GM03348 (cell line): ENCODE data around the gene YDJC.
"Not testable (repeated sequence)": the region's sequence is repeated elsewhere in the genome, so short reads cannot be mapped to it uniquely, and the experiment has no call there.

Experiments
- DNase-seq: peaks from one replicate; pipeline ENCODE4 v3.0.0; 2012; ENCODE audit warnings: low spot score

The YDJC gene

DNA sequence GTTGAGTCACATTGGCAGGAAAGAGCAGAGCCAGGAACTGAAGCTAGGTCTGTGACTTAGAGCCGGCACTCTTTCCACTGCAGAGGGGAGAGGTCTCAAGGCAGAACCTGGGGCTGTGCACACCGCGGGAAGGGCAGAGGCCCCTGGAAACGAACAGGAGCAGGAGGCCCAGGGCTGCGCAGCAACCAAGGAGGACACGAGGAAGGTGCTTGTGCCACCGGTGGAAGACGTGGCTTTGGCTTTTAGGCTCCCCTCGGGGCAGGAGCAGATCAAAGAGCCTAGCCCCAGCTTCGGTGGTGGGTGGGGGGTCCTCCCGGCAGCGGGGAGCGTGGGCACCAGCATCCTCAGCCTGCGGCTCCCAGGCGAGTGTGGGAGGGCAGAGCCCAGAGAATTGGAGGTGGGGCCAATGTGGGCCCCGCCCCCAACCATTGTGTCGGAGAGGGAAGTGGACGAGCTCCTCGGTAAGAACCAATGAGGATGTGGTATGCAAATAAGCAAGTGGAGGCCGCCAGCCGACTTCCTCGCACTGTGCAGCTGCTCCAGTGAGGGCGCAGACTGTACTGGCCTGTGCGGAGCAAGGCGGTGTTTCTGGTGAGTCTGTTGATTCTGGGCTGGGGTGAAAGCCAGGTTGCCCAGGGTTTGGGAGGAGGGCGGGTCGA lies 2.5 kb upstream of the YDJC start, which contains the start of gene CCDC116:
CCDC116 (plus strand) TSS at position 524 of the 659 bp plus-strand sequence. CDS start 422 bp downstream, outside the sequence.
- no peak for DNase-seq

DNA sequence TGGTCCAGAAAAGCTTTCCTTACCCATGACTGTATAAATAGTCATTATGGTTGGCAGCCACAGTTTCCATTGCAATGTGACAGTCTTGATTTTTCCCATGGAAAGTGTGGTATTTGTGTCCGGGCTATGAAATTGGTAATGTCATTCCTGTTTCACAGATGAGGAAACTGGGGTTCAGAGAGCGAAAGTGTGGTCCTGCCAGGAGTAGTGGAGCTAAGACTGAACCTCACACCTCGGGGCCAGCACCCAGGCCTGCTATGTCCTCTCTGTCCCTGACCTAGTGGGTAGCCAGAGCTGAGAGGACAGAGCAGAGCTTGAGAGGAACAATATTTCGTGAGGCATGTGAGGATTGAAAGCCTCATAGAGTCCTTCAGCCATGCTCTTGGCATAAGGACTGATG lies 1.2 kb upstream of the YDJC start:
- DNase-seq, result no peak

DNA sequence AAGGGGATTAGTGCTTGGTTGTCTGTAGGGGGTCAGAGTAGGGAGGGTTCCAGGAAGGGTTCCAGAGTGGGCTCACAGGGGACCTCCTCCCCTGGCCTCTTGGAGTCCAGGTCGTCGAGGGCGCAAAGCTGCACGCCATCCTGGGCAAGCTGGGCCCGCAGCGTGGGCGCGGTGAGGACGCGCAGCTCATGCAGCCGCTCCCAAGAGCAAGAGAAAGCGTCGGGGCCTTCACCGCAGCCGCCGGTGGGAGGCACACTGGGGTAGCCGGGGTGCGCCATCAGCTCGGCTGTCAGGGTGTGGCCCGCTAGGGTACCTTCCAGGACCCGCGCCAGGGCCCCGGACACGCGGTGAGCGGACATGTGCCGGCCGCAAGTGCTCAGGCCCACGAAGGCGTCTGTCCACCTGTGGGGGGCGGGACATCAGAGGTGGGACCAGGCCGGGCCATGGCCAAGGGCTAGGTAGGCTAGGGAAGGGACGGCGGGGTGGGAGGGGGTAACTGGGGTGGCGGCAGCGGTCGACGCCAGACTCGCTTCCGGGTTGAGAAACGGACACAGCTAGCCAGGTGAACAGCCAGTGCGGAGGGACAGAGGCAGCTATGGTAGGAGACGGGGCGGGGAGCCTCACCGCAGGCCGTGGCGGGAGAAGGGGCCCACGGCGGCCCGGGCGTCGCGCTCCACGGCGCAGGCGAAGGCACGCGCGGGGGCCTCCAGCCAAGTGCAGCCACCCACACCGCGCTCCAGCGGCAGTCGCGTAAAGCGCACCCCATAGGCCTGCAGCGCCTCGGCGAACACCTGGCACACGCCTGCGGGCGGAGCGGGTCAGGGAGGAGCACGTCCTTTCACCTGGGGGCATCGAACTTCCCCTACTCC lies 1.2 kb downstream of the YDJC start:
- DNase-seq, result no peak

DNA sequence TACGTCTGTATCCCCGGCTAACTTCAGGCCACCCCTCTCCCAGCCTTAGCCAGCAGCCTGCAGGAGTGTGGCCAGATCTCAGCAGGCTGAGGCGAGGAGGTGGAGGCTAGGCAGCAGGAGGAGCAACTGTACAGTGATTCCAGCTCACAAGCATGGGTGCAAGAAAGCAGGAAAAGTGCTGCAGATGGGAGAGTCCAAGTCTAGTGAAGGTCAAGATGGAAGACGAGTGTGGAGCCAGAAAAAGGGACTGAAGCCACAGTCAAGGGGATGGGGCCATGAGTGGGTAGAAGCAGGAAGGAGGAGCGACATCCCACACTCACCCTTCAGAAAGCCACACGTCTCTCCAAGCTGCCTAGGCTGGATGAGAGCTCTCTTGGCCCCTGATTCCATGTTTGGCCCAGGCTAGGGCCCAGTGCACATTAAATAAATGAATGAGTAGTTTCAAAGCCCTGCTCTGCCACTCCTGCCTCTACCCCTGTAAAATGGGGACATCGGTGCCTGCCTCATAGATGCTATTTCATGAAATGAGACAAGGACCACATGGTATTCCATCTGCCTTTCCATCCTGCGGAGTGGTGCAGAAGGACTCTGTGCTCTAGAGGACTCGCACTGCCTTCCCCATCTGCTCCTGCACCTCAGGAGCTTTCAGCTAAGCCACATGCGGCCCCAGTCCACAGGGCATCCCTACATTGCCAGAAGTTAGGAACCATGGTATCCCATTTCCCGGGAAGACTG lies 2.9 kb downstream of the YDJC start:
- DNase-seq, result no peak

DNA sequence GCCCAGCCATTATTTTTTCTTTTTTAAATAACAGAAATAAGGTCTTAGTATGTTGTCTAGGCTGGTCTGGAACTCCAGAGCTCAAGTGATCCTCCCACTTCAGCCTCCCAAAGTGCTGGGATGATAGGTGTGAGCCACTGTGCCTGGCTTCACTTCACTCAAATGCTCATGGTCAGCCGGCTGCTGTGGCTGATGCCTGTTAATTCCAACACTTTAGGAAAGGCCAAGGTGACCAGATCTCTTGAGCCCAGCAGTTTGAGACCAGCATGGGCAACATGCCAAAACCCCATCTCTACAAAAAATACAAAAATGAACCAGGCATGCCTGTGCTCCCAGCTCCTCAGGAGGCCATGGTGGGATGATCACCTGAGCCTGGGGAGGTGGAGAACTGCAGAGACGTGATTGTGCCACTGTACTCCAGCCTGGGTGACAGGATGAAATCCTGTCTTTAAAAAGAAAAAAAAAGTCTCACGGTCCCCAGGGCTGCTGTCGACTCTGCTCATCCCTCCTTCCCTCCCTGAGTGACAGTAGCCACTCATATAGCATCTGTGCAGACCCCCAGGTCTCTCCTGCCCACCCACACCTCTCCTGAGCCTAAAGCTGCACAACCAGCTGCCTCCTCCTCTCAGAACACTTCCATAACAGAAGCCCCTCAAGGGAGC lies 3.6 kb downstream of the YDJC start:
- no peak for DNase-seq

DNA sequence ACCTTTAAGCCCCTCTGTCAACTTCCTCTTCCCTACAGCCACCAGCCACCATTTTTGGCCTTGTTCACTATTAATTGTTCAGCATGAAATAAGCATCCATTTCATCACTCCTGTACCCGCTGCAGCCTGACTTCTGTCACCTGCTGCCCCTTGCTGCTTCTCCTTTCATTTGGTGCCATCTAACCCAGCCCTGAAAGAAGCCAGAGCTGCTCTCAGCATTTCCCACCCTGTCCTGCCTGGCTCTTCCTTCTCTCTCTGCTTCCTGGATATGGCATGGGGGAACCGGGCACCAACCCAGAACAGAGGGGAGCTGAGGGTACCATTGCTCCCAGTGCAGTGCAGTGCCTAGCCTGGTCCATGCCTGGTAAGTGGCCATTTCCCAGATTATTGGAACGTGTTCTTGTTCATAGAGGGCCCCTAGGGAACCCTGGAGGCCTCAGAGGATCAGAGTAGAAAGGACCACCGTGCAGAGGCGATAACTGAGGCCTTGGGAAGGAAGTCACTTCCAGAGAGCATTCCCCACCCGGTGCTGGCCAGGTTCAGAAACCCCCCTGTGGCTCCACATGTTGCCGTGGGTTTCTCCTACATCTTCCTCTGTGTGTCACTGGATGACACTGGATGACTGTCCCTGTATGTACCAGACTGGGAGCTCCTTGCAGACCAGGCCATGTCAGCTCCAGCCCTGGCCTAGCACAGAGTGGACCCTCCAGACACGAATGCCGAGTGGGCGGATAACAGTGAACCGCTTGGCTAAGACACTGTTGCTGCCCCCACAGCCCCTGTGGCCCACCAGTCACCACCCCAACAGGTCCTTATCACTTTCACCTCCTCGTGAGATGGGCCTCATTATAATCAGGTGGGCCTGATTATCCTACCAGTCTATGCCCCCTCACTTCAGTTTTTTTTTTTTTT lies 4.7 kb downstream of the YDJC start:
- DNase-seq, result no peak

DNA sequence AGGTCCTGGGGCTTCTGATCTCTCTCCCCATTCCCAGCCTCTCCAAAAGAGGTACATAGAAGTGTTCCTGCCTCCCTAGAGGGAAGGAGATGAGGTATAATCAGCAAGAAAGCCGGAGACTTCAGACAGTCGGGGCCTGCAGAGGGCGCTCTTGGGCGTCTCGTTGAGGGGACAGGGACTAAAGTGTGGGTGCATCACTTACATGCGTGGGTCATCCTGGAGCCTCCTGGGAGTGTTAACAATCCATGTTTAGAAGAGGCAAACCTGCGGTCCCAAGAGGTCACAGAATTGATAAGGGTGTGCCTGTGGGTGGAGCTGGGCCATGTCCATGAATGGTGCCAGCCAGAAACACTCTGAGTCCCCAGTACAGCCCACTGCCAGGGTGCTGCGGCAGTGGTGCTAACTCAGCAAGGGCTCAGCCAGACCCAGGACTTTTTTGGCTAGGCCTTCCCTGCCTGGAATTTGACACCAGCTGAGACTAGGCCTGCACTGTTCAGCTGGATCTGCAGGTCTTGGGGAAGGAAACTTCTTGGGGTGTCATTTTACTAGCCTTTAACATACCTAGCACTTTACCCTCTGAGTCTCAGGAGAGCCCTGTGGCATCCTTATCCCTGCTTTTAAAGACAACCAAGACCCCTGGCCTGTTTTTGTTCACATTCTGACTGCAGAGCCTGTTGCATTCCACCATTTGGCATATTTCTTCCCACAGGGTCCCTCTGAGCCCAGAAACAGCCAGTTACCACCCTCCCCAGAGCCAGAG lies 5.5 kb downstream of the YDJC start:
- peak; percentile 36 for DNase-seq

DNA sequence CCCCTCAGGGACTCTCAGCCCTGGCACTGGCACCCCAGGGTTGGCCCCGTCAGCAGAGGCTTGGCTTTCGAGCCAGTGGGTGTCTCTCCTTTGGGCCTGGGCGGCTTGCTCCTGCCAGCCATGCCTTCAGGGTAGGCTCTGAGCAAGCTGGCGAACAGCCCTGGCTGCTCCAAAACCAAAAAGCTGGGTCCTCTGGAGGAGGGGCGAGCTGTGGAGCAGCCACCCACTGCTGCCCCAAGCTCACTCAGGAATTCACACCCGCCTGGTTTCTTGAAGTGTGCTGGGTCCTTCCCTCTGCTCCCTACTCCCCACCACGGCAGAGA lies 6.2 kb downstream of the YDJC start:
- no peak for DNase-seq

DNA sequence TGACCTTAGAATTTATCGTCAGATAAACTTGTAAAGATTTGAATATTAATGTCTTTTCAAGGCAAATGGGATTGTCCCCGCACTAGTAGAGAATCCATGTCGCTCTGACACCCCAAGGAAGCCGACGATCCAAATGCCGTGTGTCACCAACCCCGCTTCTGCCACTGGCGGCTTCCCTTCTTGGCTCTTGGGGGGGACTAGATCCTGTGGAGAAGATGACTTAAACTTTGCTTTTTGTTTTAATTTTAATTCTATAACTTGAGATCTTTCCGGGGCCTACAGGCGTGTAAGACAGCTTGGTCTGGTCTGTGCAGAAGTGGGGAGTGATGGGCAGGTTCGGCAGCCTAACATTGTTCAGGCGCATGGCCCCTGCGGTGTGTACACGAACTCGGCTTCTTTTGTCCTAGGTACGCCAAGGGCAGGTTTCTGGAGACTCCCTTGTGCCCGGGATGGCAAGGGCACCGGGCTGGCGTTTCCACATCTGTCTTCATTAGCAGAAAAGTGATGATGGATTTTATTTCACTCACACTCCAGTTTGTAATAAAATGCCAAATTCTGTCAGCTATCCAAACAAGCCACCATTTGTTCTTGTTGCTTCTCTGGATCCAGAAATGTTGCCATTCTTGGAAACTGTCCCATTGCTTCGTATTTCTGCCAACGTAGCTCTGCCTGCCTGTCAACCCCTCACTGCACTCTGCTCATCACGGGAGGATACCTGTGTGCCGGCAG lies 6.7 kb downstream of the YDJC start:
- DNase-seq, result no peak

DNA sequence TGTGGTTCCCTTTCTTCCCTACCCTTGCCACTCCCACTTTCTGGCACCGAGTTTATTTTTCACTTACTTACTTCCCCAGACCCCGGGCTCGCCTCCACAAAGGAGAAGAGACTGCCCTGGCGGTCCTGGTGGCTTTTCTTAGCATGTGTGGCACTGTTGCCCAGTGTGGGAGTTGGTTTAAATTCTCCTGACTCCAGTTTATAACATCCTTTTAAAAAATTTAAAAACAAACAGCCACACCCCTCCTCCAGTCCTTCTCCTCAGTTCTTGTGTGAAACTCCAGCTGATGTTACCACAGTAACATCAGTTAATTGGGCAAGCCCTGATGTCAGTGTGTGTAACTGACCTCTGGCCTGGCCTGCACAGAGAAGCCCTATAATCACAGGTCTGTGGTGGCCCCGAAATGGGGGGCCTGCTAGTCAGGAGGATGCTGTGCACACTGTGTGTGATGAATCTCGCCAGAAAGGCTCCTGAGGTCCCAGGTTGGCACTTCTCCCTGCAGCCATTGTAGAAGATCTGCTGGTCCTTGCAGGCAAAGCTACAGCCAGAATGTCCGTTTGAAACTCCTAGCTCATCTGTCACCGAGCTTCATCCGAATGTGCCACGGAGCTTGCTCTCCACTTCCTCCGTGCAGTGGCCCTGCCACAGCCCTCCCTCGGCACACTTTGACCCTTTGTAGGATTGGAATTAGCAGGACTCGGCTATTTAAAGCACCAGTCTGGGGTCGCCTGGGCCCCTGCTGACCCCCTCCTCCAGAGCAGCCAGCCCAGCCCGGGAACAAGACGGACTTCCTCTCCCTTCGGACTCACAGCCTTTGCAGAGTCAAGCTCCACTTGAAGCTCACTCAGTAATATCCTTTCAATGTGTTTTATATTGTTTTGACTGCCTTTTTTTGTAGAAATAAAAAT lies 7.6 kb downstream of the YDJC start:
- no peak for DNase-seq

DNA sequence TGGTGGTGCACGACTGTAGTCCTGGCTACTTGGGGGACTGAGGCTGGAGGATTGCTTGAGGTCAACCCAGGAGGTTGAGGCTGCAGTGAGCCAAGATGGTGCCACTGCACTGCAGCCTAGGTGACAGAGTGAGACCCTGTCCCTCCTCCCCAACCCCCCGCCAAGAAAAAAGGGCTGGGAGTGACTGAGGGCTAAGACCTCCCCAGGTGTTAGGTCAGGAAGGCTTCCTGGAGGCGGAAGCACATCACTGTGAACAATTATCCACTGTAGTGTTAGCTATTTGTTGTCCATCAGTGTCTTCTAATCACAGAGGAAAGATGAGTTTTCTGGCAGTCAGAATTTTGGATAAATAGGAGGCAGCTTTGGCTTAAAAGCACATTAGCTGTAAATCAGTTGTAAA lies 8.8 kb downstream of the YDJC start:
- no peak for DNase-seq

DNA sequence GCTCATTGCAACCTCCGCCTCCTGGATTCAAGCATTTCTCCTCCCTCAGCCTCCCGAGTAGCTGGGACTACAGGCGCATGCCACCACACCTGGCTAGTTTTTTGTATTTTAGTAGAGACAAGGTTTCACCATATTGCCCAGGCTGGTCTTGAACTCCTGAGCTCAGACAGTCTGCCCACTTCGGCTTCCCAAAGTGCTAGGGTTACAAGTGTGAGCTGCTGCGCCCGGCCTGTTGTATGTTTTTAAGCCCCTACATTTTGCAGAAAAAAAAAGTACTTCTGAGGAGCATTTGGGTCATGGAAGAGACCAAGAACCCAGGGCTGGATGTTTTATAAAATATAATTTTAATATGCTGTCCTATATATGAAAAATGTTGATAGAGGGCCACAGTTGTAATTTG lies 12.5 kb downstream of the YDJC start:
- DNase-seq, result not testable (repeated sequence)

DNA sequence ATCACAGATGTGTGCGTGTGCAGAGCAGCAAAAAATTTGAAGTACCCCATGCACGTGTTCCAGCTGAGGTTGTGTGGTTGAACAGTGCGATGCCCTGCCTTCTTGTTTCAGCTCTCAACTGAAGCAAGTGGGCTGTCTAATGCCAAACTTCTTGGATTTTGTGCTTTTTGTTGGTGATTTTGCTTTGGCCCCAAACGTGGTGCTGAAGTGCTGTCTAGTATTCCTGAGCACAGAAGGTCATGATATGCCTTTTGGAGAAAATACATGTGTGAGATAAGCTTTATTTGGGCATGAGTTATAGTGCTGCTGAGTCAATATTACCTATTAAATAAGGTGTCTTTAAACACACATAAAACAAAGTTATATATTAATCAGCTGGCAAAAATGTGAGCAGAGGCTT lies 14.1 kb downstream of the YDJC start:
- no peak for DNase-seq

DNA sequence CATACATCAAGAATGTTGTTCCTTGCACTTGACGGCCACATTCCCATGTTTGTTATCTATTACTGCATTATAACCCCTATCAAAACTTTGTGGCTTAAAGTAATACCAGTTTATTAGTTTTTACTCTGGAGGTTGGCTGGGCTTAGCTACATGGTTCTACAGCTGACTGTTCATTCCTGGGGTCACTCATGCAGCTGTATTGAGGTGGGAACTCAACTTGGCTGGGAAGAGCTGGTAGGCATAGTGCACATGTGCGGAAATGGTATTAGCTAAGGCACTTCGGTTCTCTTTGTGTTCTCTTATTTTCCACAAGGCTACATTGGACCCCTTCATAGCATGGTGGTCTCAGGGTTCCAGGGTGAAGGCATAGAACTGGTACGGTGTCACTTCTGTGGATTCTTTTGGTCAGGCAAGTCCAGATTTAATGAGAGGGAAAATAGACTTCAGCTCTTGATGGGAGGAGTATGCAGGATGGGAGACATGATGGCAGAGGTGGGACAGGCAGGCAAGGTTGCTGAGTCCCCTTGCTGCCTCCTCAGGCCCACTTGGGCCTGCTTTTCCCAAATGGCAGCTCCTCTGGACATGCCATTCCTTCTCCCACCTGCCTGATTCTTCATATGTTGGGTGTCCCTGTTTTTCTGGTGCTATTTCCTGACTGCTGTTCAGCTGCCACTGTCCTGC lies 16.1 kb downstream of the YDJC start:
- no peak for DNase-seq

DNA sequence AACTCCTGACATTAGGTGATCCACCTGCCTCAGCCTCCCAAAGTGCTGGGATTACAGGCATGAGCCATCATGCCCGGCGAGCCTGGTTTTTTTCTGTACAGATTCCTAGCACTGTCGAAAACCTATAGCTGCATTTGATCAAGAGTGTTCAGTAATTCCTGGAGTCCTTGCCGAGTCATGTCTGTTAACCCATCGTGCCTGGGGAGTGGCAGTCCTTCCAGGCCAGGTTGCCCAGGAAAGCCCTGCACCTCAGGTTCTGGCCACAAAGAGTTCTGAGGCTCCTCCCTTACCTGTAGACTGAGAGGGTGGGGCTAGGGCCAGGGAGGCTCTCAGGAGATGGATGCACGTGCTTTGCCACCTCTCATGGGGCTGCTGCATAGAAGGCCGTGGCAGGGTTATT lies 17.0 kb downstream of the YDJC start:
- no peak for DNase-seq

DNA sequence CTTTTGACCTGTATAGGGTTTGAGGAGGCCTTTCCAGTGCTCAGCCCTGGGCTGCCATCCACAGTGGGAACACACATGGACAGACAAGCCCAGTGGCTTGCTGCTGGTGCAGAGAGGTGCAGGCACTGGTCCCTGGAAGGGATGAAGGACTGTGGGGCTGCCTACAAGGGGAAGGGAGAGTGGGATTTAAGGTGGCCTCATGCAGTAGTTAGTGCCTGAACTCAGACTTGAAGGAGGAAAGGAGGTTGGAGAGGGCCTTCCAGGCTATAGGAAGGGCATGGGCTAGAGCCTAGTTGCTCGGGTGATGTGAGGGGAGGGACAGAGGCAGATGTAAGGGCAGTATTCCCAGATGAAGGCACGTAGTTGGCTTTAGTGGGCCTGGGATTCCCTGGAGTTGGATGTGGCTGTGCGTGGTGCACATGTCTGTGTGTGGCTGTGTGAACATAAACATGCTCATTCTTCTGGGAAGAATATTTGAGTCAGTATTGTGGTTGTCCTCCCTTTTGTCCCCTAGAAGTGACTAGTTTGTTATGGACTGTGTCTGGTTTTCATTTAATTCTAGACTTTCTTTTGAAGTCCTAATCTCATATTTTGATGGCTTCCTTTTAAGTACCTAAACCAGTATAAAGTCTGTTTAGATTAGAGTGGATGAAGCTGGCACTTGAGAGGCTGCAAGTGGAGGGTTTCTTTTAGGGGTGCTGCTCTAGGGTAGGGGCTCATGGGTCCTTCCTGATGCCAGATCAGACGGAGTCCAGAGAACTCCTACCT lies 18.4 kb downstream of the YDJC start:
- DNase-seq, result no peak

DNA sequence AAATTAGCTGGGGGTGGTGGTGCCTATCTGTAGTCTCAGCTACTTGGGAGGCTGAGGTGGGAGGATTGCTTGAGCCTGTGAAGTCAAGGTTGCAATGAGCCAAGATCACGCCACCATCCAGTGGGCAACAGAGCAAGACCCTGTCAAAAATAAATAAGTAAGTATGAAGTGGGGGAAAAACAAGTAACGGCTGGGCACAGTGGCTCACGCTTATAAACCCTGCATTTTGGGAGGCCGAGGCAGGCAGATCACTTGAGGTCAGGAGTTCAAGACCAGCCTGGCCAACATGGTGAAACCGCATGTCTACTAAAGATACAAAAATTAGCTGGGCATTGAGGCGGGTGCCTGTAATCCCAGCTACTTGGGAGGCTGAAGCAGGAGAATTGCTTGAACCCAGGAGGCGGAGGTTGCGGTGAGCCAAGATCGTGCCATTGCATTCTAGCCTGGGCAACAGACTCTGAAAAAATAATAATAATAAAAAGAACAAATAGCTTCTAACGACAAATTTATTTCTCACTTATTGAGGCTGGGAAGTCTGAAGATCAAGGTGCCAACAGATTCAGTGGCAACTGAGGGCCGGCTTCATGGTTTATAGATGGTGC lies 20.2 kb downstream of the YDJC start:
- not testable (repeated sequence) for DNase-seq
